D721Med (cell line): ENCODE measurements around the gene ZC3H18.

Experiments
- DNase-seq: peaks from one replicate; pipeline ENCODE4 v3.0.0; 2011; ENCODE audit warnings: low spot score; ENCODE audit not compliant: insufficient read length
- FAIRE-seq: peaks from 2 replicates; lab custom pipeline; 2011; peaks lifted over from hg19 to GRCh38; lab: Jason Lieb, UNC
- TF ChIP-seq, protein P1 (sequence below): IDR thresholded peaks from 2 replicates; pipeline ENCODE4 v1.5.1; 2012; ENCODE audit warnings: mild to moderate bottlenecking, control low read depth; ENCODE audit not compliant: insufficient read depth; ENCODE audit errors: missing control alignments

Gene ZC3H18

GRCh38 chr16:88618956-88619667 is 48.9 kb downstream of the ZC3H18 start:
- FAIRE-seq (no peak), DNase-seq (no peak)
- TF ChIP-seq, protein P1, sequence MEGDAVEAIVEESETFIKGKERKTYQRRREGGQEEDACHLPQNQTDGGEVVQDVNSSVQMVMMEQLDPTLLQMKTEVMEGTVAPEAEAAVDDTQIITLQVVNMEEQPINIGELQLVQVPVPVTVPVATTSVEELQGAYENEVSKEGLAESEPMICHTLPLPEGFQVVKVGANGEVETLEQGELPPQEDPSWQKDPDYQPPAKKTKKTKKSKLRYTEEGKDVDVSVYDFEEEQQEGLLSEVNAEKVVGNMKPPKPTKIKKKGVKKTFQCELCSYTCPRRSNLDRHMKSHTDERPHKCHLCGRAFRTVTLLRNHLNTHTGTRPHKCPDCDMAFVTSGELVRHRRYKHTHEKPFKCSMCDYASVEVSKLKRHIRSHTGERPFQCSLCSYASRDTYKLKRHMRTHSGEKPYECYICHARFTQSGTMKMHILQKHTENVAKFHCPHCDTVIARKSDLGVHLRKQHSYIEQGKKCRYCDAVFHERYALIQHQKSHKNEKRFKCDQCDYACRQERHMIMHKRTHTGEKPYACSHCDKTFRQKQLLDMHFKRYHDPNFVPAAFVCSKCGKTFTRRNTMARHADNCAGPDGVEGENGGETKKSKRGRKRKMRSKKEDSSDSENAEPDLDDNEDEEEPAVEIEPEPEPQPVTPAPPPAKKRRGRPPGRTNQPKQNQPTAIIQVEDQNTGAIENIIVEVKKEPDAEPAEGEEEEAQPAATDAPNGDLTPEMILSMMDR: no peak

- no peak for DNase-seq
These were observed 49.9 kb downstream of the ZC3H18 start for GRCh38 chr16:88619859-88620815.

DNA sequence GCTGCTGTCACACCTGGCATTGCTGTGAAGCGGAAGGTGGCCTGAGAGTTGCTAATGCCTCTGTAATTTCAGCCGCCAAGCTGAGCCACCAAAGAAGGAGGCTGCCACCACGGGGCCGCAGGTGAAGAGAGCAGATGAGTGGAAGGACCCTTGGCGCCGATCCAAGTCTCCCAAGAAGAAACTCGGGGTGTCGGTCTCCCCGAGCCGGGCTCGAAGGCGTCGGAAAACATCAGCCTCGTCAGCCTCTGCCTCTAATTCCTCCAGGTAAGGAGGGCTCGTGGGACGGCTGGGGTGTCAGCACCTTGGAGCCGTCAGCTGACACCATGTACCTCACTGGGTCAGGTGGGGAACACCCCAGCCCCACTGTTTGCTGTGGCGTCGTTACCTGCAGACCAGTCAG is 51.9 kb downstream of the ZC3H18 start:
- FAIRE-seq (no peak), DNase-seq (no peak)

More at GRCh38 chr16:88619859-88620815, 49.9 kb downstream of the ZC3H18 start:
- no peak for FAIRE-seq
- TF ChIP-seq, protein P1: no peak

DNA sequence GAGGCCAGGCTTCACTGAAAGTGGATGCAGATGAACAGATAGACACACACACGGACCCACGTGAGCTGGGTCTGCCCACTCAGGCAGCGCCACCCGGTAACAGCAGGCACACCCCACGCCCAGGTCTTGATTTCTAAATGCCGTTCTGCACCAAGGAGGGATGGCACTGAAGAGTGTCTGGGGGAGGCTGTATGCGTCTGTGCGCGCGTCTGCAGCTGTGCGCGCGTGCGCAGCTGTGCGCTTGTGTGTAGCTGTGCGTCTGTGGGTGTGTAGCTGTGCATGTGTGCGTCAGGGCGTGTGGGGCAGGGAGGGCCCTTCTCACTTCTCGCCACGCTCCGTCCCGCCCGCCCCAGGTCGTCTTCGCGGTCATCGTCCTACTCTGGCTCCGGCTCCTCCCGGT is 52.7 kb downstream of the ZC3H18 start:
- DNase-seq (no peak), FAIRE-seq (no peak)
- TF ChIP-seq, protein P1: no peak

More for the DNA sequence above, 51.9 kb downstream of the ZC3H18 start:
- TF ChIP-seq, protein P1: no peak

DNA sequence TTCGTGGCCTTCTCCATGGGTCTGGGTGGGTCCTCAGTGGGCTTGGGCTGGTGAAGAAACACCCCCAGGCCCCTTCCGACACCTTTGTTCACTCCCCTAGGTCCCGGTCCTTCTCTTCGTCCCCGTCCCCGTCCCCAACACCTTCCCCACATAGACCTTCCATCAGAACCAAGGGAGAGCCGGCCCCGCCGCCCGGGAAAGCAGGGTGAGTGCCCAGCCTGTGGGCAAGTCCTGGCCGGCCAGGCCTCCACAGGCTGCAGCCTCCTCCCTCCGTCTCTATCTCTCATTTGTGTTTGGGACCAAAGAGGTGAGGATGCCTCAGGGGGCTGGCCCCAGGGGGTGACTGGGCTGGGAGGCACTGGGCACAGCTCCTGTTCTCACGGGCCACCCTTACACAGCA is 53.7 kb downstream of the ZC3H18 start:
- TF ChIP-seq, protein P1: no peak
- DNase-seq (no peak), FAIRE-seq (no peak)

DNA sequence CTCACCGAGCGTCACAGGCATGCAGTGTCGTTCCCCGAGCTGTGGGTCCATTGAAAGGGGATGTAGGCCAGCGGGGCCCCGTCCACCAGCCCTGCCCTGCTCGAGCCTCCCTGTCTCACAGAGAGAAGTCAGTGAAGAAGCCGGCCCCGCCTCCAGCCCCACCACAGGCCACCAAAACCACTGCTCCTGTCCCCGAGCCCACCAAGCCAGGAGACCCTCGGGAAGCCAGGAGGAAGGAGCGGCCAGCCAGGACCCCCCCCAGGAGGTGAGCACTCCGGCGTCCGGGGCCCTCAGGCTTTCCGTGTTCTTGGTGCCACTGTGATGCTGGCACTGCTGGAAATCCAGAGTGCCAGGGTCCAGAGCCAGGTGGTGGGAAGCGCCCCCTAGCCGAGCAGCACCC is 54.3 kb downstream of the ZC3H18 start:
- TF ChIP-seq, protein P1: no peak
- no peak for FAIRE-seq
- DNase-seq: no peak
